ENCODE results near the gene CBLB. TPM values are rescaled to one million over a fixed set of nuclear protein-coding genes. Genes with fewer than 3 reads are reported as not detected.

Gene CBLB
- total RNA-seq, 1 donor from 2014 or later = 45.9 TPM

DNA sequence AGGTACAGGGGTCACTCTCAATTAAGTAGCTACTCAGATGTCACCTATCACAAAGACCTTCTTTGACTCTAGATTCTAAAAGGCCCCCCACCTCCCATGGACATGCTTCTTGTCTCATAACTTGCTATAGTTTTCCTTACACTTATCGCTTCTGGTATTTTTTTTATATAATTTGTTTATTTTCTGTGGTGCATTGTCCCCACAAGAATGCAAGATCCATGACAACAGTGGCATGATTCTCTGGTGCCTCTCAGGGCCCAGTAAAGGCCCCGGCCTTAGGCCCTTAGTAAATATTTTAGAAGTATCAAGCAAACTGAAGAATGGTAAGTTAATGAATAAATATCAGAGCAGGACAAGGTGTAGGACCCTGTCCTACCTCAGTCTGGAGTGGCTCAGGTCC, 248.6 kb downstream of the CBLB start:
- H3K27ac Mint-ChIP-seq (ENCODE audit: unreplicated experiment) = no peak overlapping the region
- no peaks in the 10 kb centered on the region for H3K9me3 Mint-ChIP-seq (ENCODE audit: unreplicated experiment)

DNA sequence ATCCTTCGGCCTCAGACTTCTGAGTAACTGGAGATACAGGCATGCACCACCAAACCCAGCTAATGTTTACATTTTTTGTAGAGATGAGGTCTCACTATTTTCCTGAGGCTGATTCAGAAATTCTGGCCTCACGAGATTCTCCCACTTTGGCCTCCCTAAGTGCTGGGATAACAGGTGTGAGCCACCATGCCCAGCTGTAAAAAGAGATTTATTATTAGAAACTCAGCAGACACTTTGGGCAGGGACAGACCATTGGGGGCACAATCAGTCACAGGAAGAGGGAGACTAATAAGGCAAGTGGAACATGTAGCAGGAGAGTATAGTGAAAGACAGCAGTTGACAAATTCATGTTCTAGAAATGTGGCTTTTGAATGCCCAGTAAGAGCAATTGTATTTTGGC, 249.2 kb downstream of the CBLB start:
- Histone ChIP-seq H3K36me3 (ENCODE audit: insufficient read depth, low read length) (no peaks in the 10 kb centered on the region), H4K20me1 (ENCODE audit: insufficient read depth, low read length) (no peaks in the 10 kb centered on the region), H3K79me2 (ENCODE audit: insufficient read depth, low read length) (no peaks in the 10 kb centered on the region), H3K9me3 (ENCODE audit: insufficient read depth, low read depth, low read length) (no peaks in the 10 kb centered on the region), H3K4me2 (ENCODE audit: low read length) (no peak overlapping the region), H2AFZ (ENCODE audit: low read depth, low read length) (no peak overlapping the region), H3K27me3 (ENCODE audit: insufficient read depth, low read length) (no peaks in the 10 kb centered on the region), H3K4me1 (ENCODE audit: insufficient read depth, low read length) (no peaks in the 10 kb centered on the region), H3K9ac (ENCODE audit: low read length) (no peak overlapping the region), H3K27ac (ENCODE audit: low read depth, low read length) (no peak overlapping the region), H3K4me3 (ENCODE audit: insufficient read depth, low read depth, low read length) (no peak overlapping the region)
- H3K27ac Mint-ChIP-seq (ENCODE audit: unreplicated experiment) = no peak overlapping the region
- DNase-seq (ENCODE audit: low read depth) (no peak), FAIRE-seq (no peak)
- H3K36me3 Mint-ChIP-seq (ENCODE audit: low read depth, unreplicated experiment) = no peaks in the 10 kb centered on the region
- no peaks in the 10 kb centered on the region for H3K27me3 Mint-ChIP-seq (ENCODE audit: low read depth, unreplicated experiment)
- H3K4me1 Mint-ChIP-seq (ENCODE audit: low read depth, unreplicated experiment) = peaks cover 6% of the 10 kb centered on the region
- no peak overlapping the region for H3K4me3 Mint-ChIP-seq (ENCODE audit: unreplicated experiment)
- TF ChIP-seq, protein P1, sequence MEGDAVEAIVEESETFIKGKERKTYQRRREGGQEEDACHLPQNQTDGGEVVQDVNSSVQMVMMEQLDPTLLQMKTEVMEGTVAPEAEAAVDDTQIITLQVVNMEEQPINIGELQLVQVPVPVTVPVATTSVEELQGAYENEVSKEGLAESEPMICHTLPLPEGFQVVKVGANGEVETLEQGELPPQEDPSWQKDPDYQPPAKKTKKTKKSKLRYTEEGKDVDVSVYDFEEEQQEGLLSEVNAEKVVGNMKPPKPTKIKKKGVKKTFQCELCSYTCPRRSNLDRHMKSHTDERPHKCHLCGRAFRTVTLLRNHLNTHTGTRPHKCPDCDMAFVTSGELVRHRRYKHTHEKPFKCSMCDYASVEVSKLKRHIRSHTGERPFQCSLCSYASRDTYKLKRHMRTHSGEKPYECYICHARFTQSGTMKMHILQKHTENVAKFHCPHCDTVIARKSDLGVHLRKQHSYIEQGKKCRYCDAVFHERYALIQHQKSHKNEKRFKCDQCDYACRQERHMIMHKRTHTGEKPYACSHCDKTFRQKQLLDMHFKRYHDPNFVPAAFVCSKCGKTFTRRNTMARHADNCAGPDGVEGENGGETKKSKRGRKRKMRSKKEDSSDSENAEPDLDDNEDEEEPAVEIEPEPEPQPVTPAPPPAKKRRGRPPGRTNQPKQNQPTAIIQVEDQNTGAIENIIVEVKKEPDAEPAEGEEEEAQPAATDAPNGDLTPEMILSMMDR (IDR thresholded peaks at IDR 0.05; ENCODE audit: insufficient read depth, low read depth, low read length) = no peak
- TF ChIP-seq EZH2 (IDR thresholded peaks at IDR 0.05; ENCODE audit: insufficient read depth, low read length) = no peak
- H3K9me3 Mint-ChIP-seq (ENCODE audit: unreplicated experiment) = no peaks in the 10 kb centered on the region

More for the DNA sequence above, 248.6 kb downstream of the CBLB start:
- TF ChIP-seq EZH2 (IDR thresholded peaks at IDR 0.05; ENCODE audit: insufficient read depth, low read length) = no peak
- TF ChIP-seq, protein P1 (IDR thresholded peaks at IDR 0.05; ENCODE audit: insufficient read depth, low read depth, low read length) = no peak
- no peak overlapping the region for H3K4me2 ChIP-seq (ENCODE audit: low read length)
- no peak overlapping the region for H3K9ac ChIP-seq (ENCODE audit: low read length)
- H3K9me3 ChIP-seq (ENCODE audit: insufficient read depth, low read depth, low read length) = no peaks in the 10 kb centered on the region
- no peak overlapping the region for H3K27ac ChIP-seq (ENCODE audit: low read depth, low read length)
- H3K4me3 ChIP-seq (ENCODE audit: insufficient read depth, low read depth, low read length) = no peak overlapping the region
- no peaks in the 10 kb centered on the region for H3K27me3 Mint-ChIP-seq (ENCODE audit: low read depth, unreplicated experiment)
- no peaks in the 10 kb centered on the region for H3K27me3 ChIP-seq (ENCODE audit: insufficient read depth, low read length)
- no peaks in the 10 kb centered on the region for H3K4me1 ChIP-seq (ENCODE audit: insufficient read depth, low read length)
- no peaks in the 10 kb centered on the region for H3K36me3 Mint-ChIP-seq (ENCODE audit: low read depth, unreplicated experiment)
- no peak for FAIRE-seq
- no peak overlapping the region for H3K4me3 Mint-ChIP-seq (ENCODE audit: unreplicated experiment)
- H3K4me1 Mint-ChIP-seq (ENCODE audit: low read depth, unreplicated experiment) = peaks cover 6% of the 10 kb centered on the region
- no peaks in the 10 kb centered on the region for H3K79me2 ChIP-seq (ENCODE audit: insufficient read depth, low read length)
- no peak for DNase-seq (ENCODE audit: low read depth)
- H4K20me1 ChIP-seq (ENCODE audit: insufficient read depth, low read length) = no peaks in the 10 kb centered on the region
- no peak overlapping the region for H2AFZ ChIP-seq (ENCODE audit: low read depth, low read length)
- H3K36me3 ChIP-seq (ENCODE audit: insufficient read depth, low read length) = no peaks in the 10 kb centered on the region

DNA sequence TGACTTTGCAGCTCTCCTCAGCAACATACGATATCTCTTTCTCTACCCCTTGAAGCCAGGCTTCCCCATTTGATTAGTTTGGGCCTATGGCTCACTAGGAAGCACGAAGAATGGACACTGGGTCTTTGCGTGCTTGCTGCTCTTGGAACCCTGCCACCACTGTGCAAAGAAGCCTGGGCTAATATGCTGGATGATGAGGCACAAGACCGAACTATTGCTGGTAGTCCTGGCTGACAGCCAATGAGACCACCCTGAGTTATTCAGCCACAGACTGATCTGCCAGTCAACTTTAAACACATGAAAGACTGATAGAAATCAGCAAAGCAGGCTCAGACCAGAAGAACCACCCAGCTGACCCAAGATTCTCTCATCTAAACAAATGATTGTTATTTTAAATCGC, 250.3 kb downstream of the CBLB start:
- no peak overlapping the region for H3K27ac Mint-ChIP-seq (ENCODE audit: unreplicated experiment)
- peaks cover 14% of the 10 kb centered on the region for H3K4me1 Mint-ChIP-seq (ENCODE audit: low read depth, unreplicated experiment)
- H3K4me3 Mint-ChIP-seq (ENCODE audit: unreplicated experiment) = no peak overlapping the region
- Histone ChIP-seq H3K4me2 (ENCODE audit: low read length) (no peak overlapping the region), H3K27ac (ENCODE audit: low read depth, low read length) (no peak overlapping the region), H3K27me3 (ENCODE audit: insufficient read depth, low read length) (no peaks in the 10 kb centered on the region), H3K4me1 (ENCODE audit: insufficient read depth, low read length) (no peaks in the 10 kb centered on the region), H3K4me3 (ENCODE audit: insufficient read depth, low read depth, low read length) (no peak overlapping the region), H3K79me2 (ENCODE audit: insufficient read depth, low read length) (no peaks in the 10 kb centered on the region), H3K36me3 (ENCODE audit: insufficient read depth, low read length) (no peaks in the 10 kb centered on the region), H3K9me3 (ENCODE audit: insufficient read depth, low read depth, low read length) (no peaks in the 10 kb centered on the region), H4K20me1 (ENCODE audit: insufficient read depth, low read length) (no peaks in the 10 kb centered on the region), H3K9ac (ENCODE audit: low read length) (no peak overlapping the region), H2AFZ (ENCODE audit: low read depth, low read length) (no peak overlapping the region)
- H3K36me3 Mint-ChIP-seq (ENCODE audit: low read depth, unreplicated experiment) = no peaks in the 10 kb centered on the region
- DNase-seq (ENCODE audit: low read depth) (no peak), FAIRE-seq (no peak)
- H3K27me3 Mint-ChIP-seq (ENCODE audit: low read depth, unreplicated experiment) = no peaks in the 10 kb centered on the region
- H3K9me3 Mint-ChIP-seq (ENCODE audit: unreplicated experiment) = no peaks in the 10 kb centered on the region
- TF ChIP-seq, protein P1 (IDR thresholded peaks at IDR 0.05; ENCODE audit: insufficient read depth, low read depth, low read length) = no peak
- TF ChIP-seq EZH2 (IDR thresholded peaks at IDR 0.05; ENCODE audit: insufficient read depth, low read length) = no peak

Measured in astrocyte (in vitro differentiated cells and primary cell).